LNCAP (cell line): Measurements from ENCODE around the gene DNAJC11.

Source experiments
- TF ChIP-seq, protein P1 (sequence below): fragments of 450-650 bp; IDR thresholded peaks from 2 replicates; pipeline ENCODE4 v1.5.1; 2017; ENCODE audit warnings: mild to moderate bottlenecking

DNAJC11 gene

DNA sequence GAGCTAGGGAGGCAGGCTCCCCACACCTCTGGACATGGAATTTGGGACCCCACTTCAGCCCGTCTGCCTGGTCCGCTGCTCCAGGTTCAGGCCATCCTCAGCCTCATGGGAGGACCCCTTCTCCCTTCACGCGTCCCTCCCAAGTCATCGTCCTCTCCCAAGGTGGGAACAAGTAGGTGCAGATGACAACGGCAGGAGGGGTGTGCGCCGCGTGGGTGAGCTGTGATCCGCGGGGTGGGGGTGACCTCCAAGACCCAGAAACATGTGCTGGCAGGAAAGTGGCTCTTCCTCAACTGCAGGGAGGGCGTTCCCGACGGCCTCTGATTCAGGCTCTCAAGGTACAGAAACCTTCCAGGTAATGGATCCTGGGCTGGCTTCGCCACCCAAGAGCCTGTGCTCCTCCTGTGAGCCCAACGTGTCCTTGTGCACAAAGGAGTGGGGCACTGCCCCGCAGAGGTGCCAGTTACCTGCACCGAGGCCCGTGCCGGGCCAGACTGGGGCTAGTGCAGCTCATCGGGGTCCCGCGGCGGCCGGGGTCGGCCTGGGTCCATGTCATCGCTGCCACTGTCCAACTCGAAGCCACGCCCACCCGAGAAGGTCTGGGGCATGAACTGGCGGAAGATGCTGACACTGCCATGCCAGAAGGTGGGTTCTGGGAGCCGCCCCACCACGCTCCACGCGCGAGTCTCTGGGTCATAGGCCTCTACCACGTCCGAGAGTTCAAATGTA lies 108.6 kb downstream of the DNAJC11 start:
- TF ChIP-seq, protein P1, sequence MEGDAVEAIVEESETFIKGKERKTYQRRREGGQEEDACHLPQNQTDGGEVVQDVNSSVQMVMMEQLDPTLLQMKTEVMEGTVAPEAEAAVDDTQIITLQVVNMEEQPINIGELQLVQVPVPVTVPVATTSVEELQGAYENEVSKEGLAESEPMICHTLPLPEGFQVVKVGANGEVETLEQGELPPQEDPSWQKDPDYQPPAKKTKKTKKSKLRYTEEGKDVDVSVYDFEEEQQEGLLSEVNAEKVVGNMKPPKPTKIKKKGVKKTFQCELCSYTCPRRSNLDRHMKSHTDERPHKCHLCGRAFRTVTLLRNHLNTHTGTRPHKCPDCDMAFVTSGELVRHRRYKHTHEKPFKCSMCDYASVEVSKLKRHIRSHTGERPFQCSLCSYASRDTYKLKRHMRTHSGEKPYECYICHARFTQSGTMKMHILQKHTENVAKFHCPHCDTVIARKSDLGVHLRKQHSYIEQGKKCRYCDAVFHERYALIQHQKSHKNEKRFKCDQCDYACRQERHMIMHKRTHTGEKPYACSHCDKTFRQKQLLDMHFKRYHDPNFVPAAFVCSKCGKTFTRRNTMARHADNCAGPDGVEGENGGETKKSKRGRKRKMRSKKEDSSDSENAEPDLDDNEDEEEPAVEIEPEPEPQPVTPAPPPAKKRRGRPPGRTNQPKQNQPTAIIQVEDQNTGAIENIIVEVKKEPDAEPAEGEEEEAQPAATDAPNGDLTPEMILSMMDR = no peak

DNA sequence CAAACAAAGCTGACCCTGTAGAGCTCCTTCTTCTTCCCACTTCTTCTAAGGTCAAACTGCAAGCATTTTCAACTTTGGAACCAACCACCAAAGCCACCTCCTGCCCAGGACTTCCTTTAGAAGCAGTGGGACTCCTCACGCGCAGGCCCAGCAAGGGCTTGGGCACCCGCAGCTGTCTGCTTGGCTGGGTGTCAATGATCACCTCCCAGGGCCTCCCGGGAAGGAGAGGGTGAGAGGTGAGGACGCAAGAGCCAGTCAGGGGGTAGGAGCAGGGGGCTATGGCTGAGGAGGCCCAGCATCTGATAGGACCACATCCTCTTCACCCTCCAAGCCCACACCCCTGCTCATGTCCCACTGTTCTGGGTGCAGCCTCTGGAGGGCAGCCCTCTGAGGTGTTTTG lies 109.2 kb downstream of the DNAJC11 start:
- TF ChIP-seq, protein P1 = no peak

DNA sequence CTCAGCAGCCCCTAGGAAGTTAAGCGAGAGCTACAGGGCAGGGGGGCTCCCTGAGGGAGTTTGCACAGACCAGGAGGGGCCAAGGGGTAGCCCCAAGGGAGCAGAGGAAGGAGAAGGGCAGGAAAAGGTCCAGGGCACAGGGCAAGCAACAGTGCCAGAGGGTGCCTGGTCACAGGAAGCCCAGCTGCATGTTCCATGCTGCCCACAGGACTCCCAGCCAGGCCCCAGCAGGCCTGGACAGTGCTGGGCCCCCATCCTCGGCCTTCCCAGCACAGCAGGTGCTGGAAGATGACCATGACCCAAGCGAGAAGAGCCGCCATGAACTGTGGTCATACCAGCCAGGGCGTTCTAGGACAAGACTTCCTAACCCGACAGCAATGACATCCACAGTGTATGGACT lies 110.0 kb downstream of the DNAJC11 start:
- TF ChIP-seq, protein P1 = no peak

DNA sequence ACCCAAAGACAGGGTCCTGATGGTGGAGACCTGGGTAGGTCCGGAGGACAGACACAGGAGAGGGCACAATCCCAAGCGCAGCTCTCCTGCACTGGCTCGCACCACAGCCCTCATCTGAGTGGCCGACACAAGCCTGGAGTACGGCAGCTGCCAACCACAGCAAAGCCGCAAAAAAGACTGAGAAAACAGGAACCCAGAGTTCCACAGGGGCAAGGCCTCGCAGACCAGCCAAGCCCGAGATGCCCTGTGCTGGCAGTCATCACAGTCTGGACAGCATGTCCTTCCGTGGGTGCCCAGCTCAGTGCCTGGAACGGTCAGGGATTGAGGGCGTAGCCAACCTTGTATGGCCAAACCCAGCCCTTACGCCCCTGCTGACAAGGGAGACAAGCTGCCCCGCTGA lies 110.4 kb downstream of the DNAJC11 start:
- TF ChIP-seq, protein P1 = no peak

DNA sequence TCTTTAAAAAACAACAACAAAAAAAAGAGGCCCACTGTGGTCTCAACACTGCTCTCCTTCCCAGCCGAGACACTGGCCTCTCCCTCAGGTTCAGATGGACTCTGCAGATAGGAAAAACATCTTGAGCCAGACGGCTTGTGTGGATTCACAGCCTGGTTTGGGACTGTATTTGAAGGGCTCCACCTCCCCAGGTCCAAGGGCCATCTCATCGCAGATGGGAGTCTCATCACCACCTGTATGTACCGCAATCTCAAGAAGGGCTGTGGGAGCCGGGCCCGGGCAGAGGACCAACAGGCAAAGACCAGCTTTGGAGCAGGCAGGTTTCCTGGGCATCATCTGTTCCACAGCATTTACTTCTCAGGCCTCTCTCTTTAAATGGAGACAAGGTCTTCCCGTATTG lies 111.6 kb downstream of the DNAJC11 start:
- TF ChIP-seq, protein P1 = no peak

DNA sequence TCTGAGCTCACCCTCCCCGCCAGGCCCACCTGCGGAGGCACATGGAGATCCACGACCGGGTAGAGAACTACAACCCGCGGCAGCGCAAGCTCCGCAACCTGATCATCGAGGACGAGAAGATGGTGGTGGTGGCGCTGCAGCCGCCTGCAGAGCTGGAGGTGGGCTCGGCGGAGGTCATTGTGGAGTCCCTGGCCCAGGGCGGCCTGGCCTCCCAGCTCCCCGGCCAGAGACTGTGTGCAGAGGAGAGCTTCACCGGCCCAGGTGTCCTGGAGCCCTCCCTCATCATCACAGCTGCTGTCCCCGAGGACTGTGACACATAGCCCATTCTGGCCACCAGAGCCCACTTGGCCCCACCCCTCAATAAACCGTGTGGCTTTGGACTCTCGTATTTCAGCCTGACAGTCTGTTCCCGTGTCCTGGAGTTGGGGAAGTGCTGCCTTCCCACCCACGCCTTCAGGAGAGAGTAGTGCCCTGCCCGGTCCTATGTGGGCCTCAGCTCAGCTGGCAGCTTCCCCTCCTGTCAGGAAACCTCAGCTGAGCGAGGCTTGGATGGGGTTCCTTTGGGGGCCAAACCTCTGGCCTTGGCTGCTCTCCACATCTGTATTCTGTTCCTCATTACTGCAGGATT lies 112.6 kb downstream of the DNAJC11 start:
- TF ChIP-seq, protein P1 = no peak

DNA sequence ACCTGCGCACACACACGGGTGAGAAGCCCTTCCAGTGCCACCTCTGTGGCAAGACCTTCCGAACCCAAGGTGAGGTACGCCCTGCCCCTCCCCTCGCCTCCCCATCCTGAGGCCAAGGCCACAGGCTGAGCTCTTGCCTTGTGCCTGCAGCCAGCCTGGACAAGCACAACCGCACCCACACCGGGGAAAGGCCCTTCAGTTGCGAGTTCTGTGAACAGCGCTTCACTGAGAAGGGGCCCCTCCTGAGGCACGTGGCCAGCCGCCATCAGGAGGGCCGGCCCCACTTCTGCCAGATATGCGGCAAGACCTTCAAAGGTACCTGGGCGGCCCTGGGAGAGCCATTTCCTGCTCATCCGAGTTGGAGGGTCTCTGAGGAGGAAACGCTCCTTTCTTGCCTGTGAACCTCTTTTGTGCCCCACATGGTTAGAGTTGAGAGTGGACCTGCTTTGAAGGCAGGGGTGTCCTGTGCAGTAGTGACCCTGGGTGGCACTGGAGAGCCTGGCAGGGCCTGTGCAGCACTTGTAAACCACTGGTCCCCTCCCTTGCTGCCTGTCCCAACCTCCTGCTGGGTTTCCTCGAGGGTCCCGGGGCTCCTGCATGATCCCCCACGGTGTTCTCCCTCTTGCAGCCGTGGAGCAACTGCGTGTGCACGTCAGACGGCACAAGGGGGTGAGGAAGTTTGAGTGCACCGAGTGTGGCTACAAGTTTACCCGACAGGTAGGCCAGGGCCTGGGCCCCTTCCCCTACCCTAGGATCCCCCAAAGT lies 113.3 kb downstream of the DNAJC11 start:
- TF ChIP-seq, protein P1 = no peak
